H9 (cell line): ENCODE measurements around the gene SPAG5. TPM values are rescaled to one million over a fixed set of nuclear protein-coding genes. Genes with fewer than 3 reads are reported as not detected.

ENCODE experiments used
- DNase-seq: peaks from one replicate; pipeline ENCODE4 v3.0.0-alpha.2; 2017
- H2AFZ ChIP-seq: one replicate; pipeline ENCODE4 v1.6.1; 2013; ENCODE audit warnings: mild to moderate bottlenecking, low read length, control low read depth, moderate library complexity
- H2AK5ac ChIP-seq: 2 replicates; pipeline ENCODE4 v1.6.1; 2013; ENCODE audit warnings: low read length, control low read depth, mixed read lengths; ENCODE audit not compliant: insufficient read length
- H2BK120ac ChIP-seq: one replicate; pipeline ENCODE4 v1.6.1; 2013; ENCODE audit warnings: low read depth, mild to moderate bottlenecking, low read length, control low read depth, inconsistent platforms; ENCODE audit not compliant: poor library complexity, severe bottlenecking
- H2BK12ac ChIP-seq: 2 replicates; pipeline ENCODE4 v1.6.1; 2013; ENCODE audit warnings: low read length, control low read depth, mixed read lengths, low read depth; ENCODE audit not compliant: insufficient read length
- H2BK15ac ChIP-seq: 2 replicates; pipeline ENCODE4 v1.6.1; 2013; ENCODE audit warnings: low read depth, low read length, control low read depth
- H2BK20ac ChIP-seq: one replicate; pipeline ENCODE4 v1.6.1; 2013; ENCODE audit warnings: low read depth, mild to moderate bottlenecking, low read length, control low read depth, inconsistent platforms; ENCODE audit not compliant: poor library complexity, severe bottlenecking
- H2BK5ac ChIP-seq: 2 replicates; pipeline ENCODE4 v1.6.1; 2013; ENCODE audit warnings: low read length, control low read depth, mixed read lengths; ENCODE audit not compliant: insufficient read length
- H3K14ac ChIP-seq: 2 replicates; pipeline ENCODE4 v1.6.1; 2013; ENCODE audit warnings: low read length, control low read depth; ENCODE audit not compliant: insufficient read depth
- H3K18ac ChIP-seq: 2 replicates; pipeline ENCODE4 v1.6.1; 2013; ENCODE audit warnings: low read depth, mild to moderate bottlenecking, mixed read lengths, low read length, control low read depth; ENCODE audit not compliant: insufficient read length
- H3K23ac ChIP-seq: 2 replicates; pipeline ENCODE4 v1.6.1; 2013; ENCODE audit warnings: low read length, control low read depth, mixed read lengths, low read depth; ENCODE audit not compliant: insufficient read length
- H3K23me2 ChIP-seq: 2 replicates; pipeline ENCODE4 v1.6.1; 2013; ENCODE audit warnings: low read depth, mild to moderate bottlenecking, mixed read lengths, low read length, control low read depth; ENCODE audit not compliant: insufficient read length, poor library complexity, severe bottlenecking
- H3K27ac ChIP-seq: 2 replicates; pipeline ENCODE4 v1.5.1; 2013; ENCODE audit warnings: low read length, control low read depth, mixed read lengths, low read depth; ENCODE audit not compliant: insufficient read length
- H3K27me3 ChIP-seq: 2 replicates; pipeline ENCODE4 v1.6.1; 2013; ENCODE audit warnings: low read length, control low read depth, inconsistent platforms; ENCODE audit not compliant: insufficient read depth
- H3K4ac ChIP-seq: 2 replicates; pipeline ENCODE4 v1.6.1; 2013; ENCODE audit warnings: low read depth, mild to moderate bottlenecking, control low read depth, inconsistent platforms, low read length, moderate library complexity
- H3K4me1 ChIP-seq: 2 replicates; pipeline ENCODE4 v1.6.1; 2013; ENCODE audit warnings: low read length, control low read depth, inconsistent platforms; ENCODE audit not compliant: insufficient read depth
- H3K4me2 ChIP-seq: 2 replicates; pipeline ENCODE4 v1.6.1; 2013; ENCODE audit warnings: low read length, control low read depth, mixed read lengths; ENCODE audit not compliant: insufficient read length, insufficient read depth
- H3K56ac ChIP-seq: 2 replicates; pipeline ENCODE4 v1.6.1; 2013; ENCODE audit warnings: low read depth, mild to moderate bottlenecking, mixed read lengths, low read length, control low read depth; ENCODE audit not compliant: insufficient read length
- H3K79me1 ChIP-seq: 2 replicates; pipeline ENCODE4 v1.6.1; 2013; ENCODE audit warnings: low read depth, mild to moderate bottlenecking, moderate library complexity, low read length, control low read depth, inconsistent platforms; ENCODE audit not compliant: insufficient read depth, poor library complexity, severe bottlenecking
- H3K79me2 ChIP-seq: 2 replicates; pipeline ENCODE4 v1.6.1; 2013; ENCODE audit warnings: low read length, control low read depth, inconsistent platforms; ENCODE audit not compliant: insufficient read depth
- H3K9ac ChIP-seq: 2 replicates; pipeline ENCODE4 v1.6.1; 2013; ENCODE audit warnings: low read length, control low read depth, mixed read lengths; ENCODE audit not compliant: insufficient read length; ENCODE audit errors: extremely low read depth
- H3K9me3 ChIP-seq: one replicate; pipeline ENCODE4 v1.6.1; 2013; ENCODE audit warnings: low read depth, low read length, inconsistent platforms; ENCODE audit not compliant: control insufficient read depth
- H3T11ph ChIP-seq: one replicate; pipeline ENCODE4 v1.6.1; 2013; ENCODE audit warnings: mild to moderate bottlenecking, low read length, control low read depth, inconsistent platforms
- H4K20me1 ChIP-seq: one replicate; pipeline ENCODE4 v1.6.1; 2013; ENCODE audit not compliant: control insufficient read depth, insufficient read length, insufficient read depth
- H4K5ac ChIP-seq: 2 replicates; pipeline ENCODE4 v1.6.1; 2013; ENCODE audit warnings: low read depth, mild to moderate bottlenecking, mixed read lengths, low read length, control low read depth; ENCODE audit not compliant: insufficient read length
- H4K8ac ChIP-seq: replicated peaks from 2 replicates; pipeline ENCODE4 v1.6.1; 2013; ENCODE audit warnings: low read length, control low read depth, mixed read lengths, low read depth; ENCODE audit not compliant: insufficient read length
- H4K91ac ChIP-seq: 2 replicates; pipeline ENCODE4 v1.6.1; 2013; ENCODE audit warnings: low read depth, mild to moderate bottlenecking, moderate library complexity, mixed read lengths, low read length, control low read depth; ENCODE audit not compliant: insufficient read length
- H3K27ac Mint-ChIP-seq, 3 experiments: 2 replicates in 2 of 3; 3 replicates in 1 of 3; pipeline ENCODE4 v1.8.0; 2020 to 2021; ENCODE audit warnings: mixed read lengths in 3 of 3, mild to moderate bottlenecking in 1 of 3, moderate library complexity in 1 of 3
- H3K27me3 Mint-ChIP-seq: 2 replicates; pipeline ENCODE4 v1.8.0; 2021; ENCODE audit warnings: low read depth, mild to moderate bottlenecking, moderate library complexity, mixed read lengths
- H3K36me3 Mint-ChIP-seq, 3 experiments: 2 replicates in 2 of 3; 3 replicates in 1 of 3; pipeline ENCODE4 v1.8.0; 2020 to 2021; ENCODE audit warnings: low read depth in 3 of 3, mixed read lengths in 3 of 3; ENCODE audit not compliant: insufficient read depth in 1 of 3
- H3K4me1 Mint-ChIP-seq, 2 experiments: 2 replicates each; pipeline ENCODE4 v1.8.0; 2020; ENCODE audit warnings: mixed read lengths in 2 of 2
- H3K4me3 Mint-ChIP-seq, 2 experiments: 2 replicates in 1 of 2; 3 replicates in 1 of 2; pipeline ENCODE4 v1.8.0; 2020 to 2021; ENCODE audit warnings: mild to moderate bottlenecking in 2 of 2, mixed read lengths in 2 of 2, moderate library complexity in 1 of 2
- H3K9me3 Mint-ChIP-seq, 2 experiments: 2 replicates in 1 of 2; 3 replicates in 1 of 2; pipeline ENCODE4 v1.8.0; 2020; ENCODE audit warnings: mild to moderate bottlenecking in 2 of 2, mixed read lengths in 2 of 2, moderate library complexity in 1 of 2
- WGBS: extraction: QIAGEN DNeasy Blood & Tissue Kit; methylation state at CpG from one replicate; pipeline ENCODE4 v1.1.7; 2013; ENCODE audit warnings: missing lambda C conversion rate, low lambda C conversion rate, mixed read lengths; ENCODE audit not compliant: insufficient read length; ENCODE audit errors: extremely low coverage; 5-methylcytosine and 5-hydroxymethylcytosine counted together
- total RNA-seq: library from RNA; stranded (reverse); gene quantifications from 2 replicates; pipeline ENCODE4 v1.2.1, GENCODE V29; 2021
- TF ChIP-seq, protein P1 (sequence below): fragments of 200-600 bp; sonication (generic); conservative IDR thresholded peaks from 3 replicates; pipeline ENCODE4 v1.8.0; 2021; ENCODE audit warnings: antibody characterized with exemption, mild to moderate bottlenecking

The SPAG5 gene
- total RNA-seq, 1 experiment from 2014 or later = 122 TPM

GRCh38 chr17:28645576-28645939 lies 46.7 kb upstream of the SPAG5 start:
- peak overlapping the region; percentile 32 for H3K4me2 ChIP-seq
- H3K4ac ChIP-seq = no peak overlapping the region
- H3K4me1 Mint-ChIP-seq = peaks cover 14 to 23% of the 10 kb centered on the region in 2 experiments
- peak overlapping the region; percentile 27 for H3K9ac ChIP-seq
- no peak overlapping the region for H3K23ac ChIP-seq
- H3K18ac ChIP-seq = no peak overlapping the region
- H3K36me3 Mint-ChIP-seq = peaks cover 17 to 54% (median 43%) of the 10 kb centered on the region in 3 experiments
- peak overlapping the region in 2 of 3 experiments; percentile 39 to 57; a peak in 2 of 7 replicates for H3K27ac Mint-ChIP-seq
- no CpG with 5 or more reads among the region's 8 CpGs for WGBS
- H3K27me3 Mint-ChIP-seq = no peaks in the 10 kb centered on the region
- no peaks in the 10 kb centered on the region for H4K20me1 ChIP-seq
- no peaks in the 10 kb centered on the region for H3K4me1 ChIP-seq
- H2BK12ac ChIP-seq = no peak overlapping the region
- no peak overlapping the region for H3K14ac ChIP-seq
- peak overlapping the region; percentile 82 to 87 for H3K4me3 Mint-ChIP-seq
- DNase-seq = no peak
- no peak overlapping the region for H2BK5ac ChIP-seq
- H2AFZ ChIP-seq = no peak overlapping the region
- H2BK15ac ChIP-seq = no peak overlapping the region
- H3K27ac ChIP-seq = no peak overlapping the region
- H3K23me2 ChIP-seq = peaks cover 6% of the 10 kb centered on the region
- H3K56ac ChIP-seq = no peak overlapping the region
- H2AK5ac ChIP-seq = no peak overlapping the region
- no peaks in the 10 kb centered on the region; the same call in 1 of the 2 replicates for H3K79me2 ChIP-seq
- no peaks in the 10 kb centered on the region for H3K9me3 Mint-ChIP-seq
- H2BK120ac ChIP-seq = no peak overlapping the region
- H3K9me3 ChIP-seq = no peaks in the 10 kb centered on the region
- H4K8ac ChIP-seq = no peak overlapping the region
- no peaks in the 10 kb centered on the region for H3K27me3 ChIP-seq
- no peak overlapping the region for H2BK20ac ChIP-seq
- no peak overlapping the region for H4K91ac ChIP-seq
- H4K5ac ChIP-seq = no peak overlapping the region
- H3T11ph ChIP-seq = no peak overlapping the region
- TF ChIP-seq, protein P1, sequence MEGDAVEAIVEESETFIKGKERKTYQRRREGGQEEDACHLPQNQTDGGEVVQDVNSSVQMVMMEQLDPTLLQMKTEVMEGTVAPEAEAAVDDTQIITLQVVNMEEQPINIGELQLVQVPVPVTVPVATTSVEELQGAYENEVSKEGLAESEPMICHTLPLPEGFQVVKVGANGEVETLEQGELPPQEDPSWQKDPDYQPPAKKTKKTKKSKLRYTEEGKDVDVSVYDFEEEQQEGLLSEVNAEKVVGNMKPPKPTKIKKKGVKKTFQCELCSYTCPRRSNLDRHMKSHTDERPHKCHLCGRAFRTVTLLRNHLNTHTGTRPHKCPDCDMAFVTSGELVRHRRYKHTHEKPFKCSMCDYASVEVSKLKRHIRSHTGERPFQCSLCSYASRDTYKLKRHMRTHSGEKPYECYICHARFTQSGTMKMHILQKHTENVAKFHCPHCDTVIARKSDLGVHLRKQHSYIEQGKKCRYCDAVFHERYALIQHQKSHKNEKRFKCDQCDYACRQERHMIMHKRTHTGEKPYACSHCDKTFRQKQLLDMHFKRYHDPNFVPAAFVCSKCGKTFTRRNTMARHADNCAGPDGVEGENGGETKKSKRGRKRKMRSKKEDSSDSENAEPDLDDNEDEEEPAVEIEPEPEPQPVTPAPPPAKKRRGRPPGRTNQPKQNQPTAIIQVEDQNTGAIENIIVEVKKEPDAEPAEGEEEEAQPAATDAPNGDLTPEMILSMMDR = no peak
- no peaks in the 10 kb centered on the region for H3K79me1 ChIP-seq
